Liver (tissue), 9 donors: ENCODE measurements around the gene GPHN. TPM values are rescaled to one million over a fixed set of nuclear protein-coding genes. Genes with fewer than 3 reads are reported as not detected.

Source experiments
- DNase-seq: peaks from one replicate; pipeline ENCODE4 v3.0.0-alpha.2; 2017; ENCODE audit warnings: low spot score
- H3K27ac ChIP-seq, 2 donors: one replicate each; pipeline ENCODE4 v1.7.0; 2013; ENCODE audit warnings: inconsistent platforms in 2 of 2, low read length in 2 of 2, control low read depth in 1 of 2, low read depth in 1 of 2, mild to moderate bottlenecking in 1 of 2
- H3K27me3 ChIP-seq, 4 donors: one replicate each; pipeline versions ENCODE4 v1.6.1 to v1.7.0; 2013; ENCODE audit warnings: low read length in 3 of 4, inconsistent platforms in 1 of 4, mild to moderate bottlenecking in 1 of 4, moderate library complexity in 1 of 4; ENCODE audit not compliant: control insufficient read depth in 4 of 4, insufficient read depth in 4 of 4
- H3K36me3 ChIP-seq, 4 donors: one replicate each; pipeline versions ENCODE4 v1.6.1 to v1.7.0; 2013; ENCODE audit warnings: low read length in 3 of 4, mild to moderate bottlenecking in 3 of 4, low read depth in 1 of 4, moderate library complexity in 1 of 4; ENCODE audit not compliant: control insufficient read depth in 4 of 4, insufficient read depth in 3 of 4
- H3K4me1 ChIP-seq, 4 donors: one replicate each; pipeline versions ENCODE4 v1.6.1 to v1.7.0; 2013; ENCODE audit warnings: low read length in 3 of 4, mild to moderate bottlenecking in 3 of 4, moderate library complexity in 1 of 4; ENCODE audit not compliant: control insufficient read depth in 4 of 4, insufficient read depth in 4 of 4
- H3K4me3 ChIP-seq, 3 donors: one replicate each; pipeline versions ENCODE4 v1.6.1 to v1.7.0; 2013; ENCODE audit warnings: low read length in 3 of 3, control low read depth in 1 of 3, low read depth in 1 of 3, mild to moderate bottlenecking in 1 of 3
- H3K9ac ChIP-seq, 2 donors: one replicate each; pipeline ENCODE4 v1.7.0; 2013; ENCODE audit warnings: low read length in 2 of 2, mild to moderate bottlenecking in 2 of 2, moderate library complexity in 2 of 2, control low read depth in 1 of 2, low read depth in 1 of 2
- H3K9me3 ChIP-seq, 4 donors: one replicate each; pipeline versions ENCODE4 v1.6.1 to v1.7.0; 2013; ENCODE audit warnings: low read length in 3 of 4; ENCODE audit not compliant: control insufficient read depth in 4 of 4
- EGR1 ChIP-seq, 2 donors: IDR thresholded peaks; 2 replicates each; pipeline ENCODE4 v1.6.1; 2016 to 2018; ENCODE audit warnings: antibody characterized with exemption in 2 of 2, low read depth in 2 of 2
- FOXA1 ChIP-seq: IDR thresholded peaks from 2 replicates; pipeline ENCODE4 v1.6.1; 2016; ENCODE audit warnings: antibody characterized with exemption
- FOXA2 ChIP-seq: IDR thresholded peaks from 2 replicates; pipeline ENCODE4 v1.6.1; 2016; ENCODE audit warnings: antibody characterized with exemption
- GABPA ChIP-seq, 2 donors: IDR thresholded peaks in 1 of 2; conservative IDR thresholded peaks in 1 of 2; 2 replicates each; pipeline ENCODE4 v1.6.1; 2016; ENCODE audit warnings: antibody characterized with exemption in 2 of 2, mild to moderate bottlenecking in 1 of 2, moderate library complexity in 1 of 2
- HNF4A ChIP-seq, 2 donors: conservative IDR thresholded peaks; 2 replicates each; pipeline ENCODE4 v1.6.1; 2016; ENCODE audit warnings: antibody characterized with exemption in 2 of 2, mild to moderate bottlenecking in 2 of 2
- HNF4G ChIP-seq: IDR thresholded peaks from 2 replicates; pipeline ENCODE4 v1.6.1; 2016; ENCODE audit warnings: antibody characterized with exemption
- JUND ChIP-seq, 2 donors: IDR thresholded peaks; 2 replicates each; pipeline ENCODE4 v1.6.1; 2016; ENCODE audit warnings: antibody characterized with exemption in 2 of 2
- NR2F2 ChIP-seq: IDR thresholded peaks from 2 replicates; pipeline ENCODE4 v1.6.1; 2016; ENCODE audit warnings: antibody characterized with exemption
- RAD21 ChIP-seq, 2 donors: IDR thresholded peaks; 2 replicates each; pipeline ENCODE4 v1.6.1; 2016; ENCODE audit warnings: antibody characterized with exemption in 2 of 2, mild to moderate bottlenecking in 2 of 2
- RXRA ChIP-seq, 2 donors: IDR thresholded peaks; 2 replicates each; pipeline ENCODE4 v1.6.1; 2017 to 2018; ENCODE audit warnings: antibody characterized with exemption in 2 of 2, mild to moderate bottlenecking in 1 of 2
- SP1 ChIP-seq: IDR thresholded peaks from 2 replicates; pipeline ENCODE4 v1.6.1; 2018; ENCODE audit warnings: antibody characterized with exemption, mild to moderate bottlenecking
- TAF1 ChIP-seq: conservative IDR thresholded peaks from 2 replicates; pipeline ENCODE4 v1.6.1; 2016; ENCODE audit warnings: antibody characterized with exemption, mild to moderate bottlenecking
- YY1 ChIP-seq: IDR thresholded peaks from 2 replicates; pipeline ENCODE4 v1.6.1; 2016; ENCODE audit warnings: antibody characterized with exemption, mild to moderate bottlenecking
- WGBS: extraction: QIAGEN DNeasy Blood & Tissue Kit; methylation state at CpG from one replicate; pipeline ENCODE4 v1.1.7; 2013; 5-methylcytosine and 5-hydroxymethylcytosine counted together
- polyA plus RNA-seq, 2 donors: library from polyadenylated mRNA; stranded (reverse) in 1 of 2; unstranded in 1 of 2; fragments of 200-250 nt in 1 of 2; fragments of >200 nt in 1 of 2; fragmentation: Nextera tagmentation in 1 of 2; extraction: Ambion mirVana in 1 of 2; gene quantifications; one replicate each; pipeline versions ENCODE4 v1.2.1 to v1.2.3, GENCODE V29; 2013 to 2015
- total RNA-seq, 2 donors: library from RNA; depleted of rRNA; stranded (reverse); fragments of >200 nt; gene quantifications; one replicate each; pipeline ENCODE4 v1.2.3, GENCODE V29; 2014
- TF ChIP-seq, protein P1 (sequence below): IDR thresholded peaks from 2 replicates; pipeline ENCODE4 v1.6.1; 2016; ENCODE audit warnings: antibody characterized with exemption, mild to moderate bottlenecking
- TF ChIP-seq, protein P2 (sequence below): IDR thresholded peaks from 2 replicates; pipeline ENCODE4 v1.6.1; 2016; ENCODE audit warnings: antibody characterized with exemption
- TF ChIP-seq, protein P3 (sequence below): IDR thresholded peaks from 2 replicates; pipeline ENCODE4 v1.6.1; 2016; ENCODE audit warnings: antibody characterized with exemption
- TF ChIP-seq, protein P4 (sequence below): IDR thresholded peaks from 2 replicates; pipeline ENCODE4 v1.6.1; 2016; ENCODE audit warnings: antibody characterized with exemption
- donor health status: healthy.
- donor health status: healthy.
- donor health status: healthy.
- donor health status: healthy.
- donor health status: healthy.

The GPHN gene
- total and polyA plus RNA-seq, 4 donors = 18.4 to 76.4 (median 47.4) TPM

DNA sequence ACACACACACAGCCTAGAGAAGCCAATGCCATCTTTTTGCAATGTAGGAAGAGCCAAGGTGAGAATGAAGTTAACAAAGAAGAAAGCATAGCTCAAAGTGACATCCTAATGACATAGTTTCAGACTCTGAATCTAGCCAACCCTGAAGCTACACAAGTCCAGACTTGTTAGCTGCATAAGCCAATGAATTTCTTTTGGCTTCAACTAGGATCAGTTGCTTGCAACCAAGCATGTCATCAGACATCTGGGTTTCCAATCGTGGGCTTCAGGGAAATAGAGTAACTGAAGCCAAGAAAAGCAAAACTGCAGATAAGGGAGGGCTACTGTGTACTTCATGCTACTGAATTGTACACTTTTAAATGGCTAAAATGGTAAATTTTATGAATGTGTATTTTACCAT is 4.4 kb upstream of the GPHN start:
- Histone ChIP-seq H3K9ac (no peak overlapping the region), H3K36me3 (no peaks in the 10 kb centered on the region), H3K9me3 (no peaks in the 10 kb centered on the region), H3K27me3 (no peaks in the 10 kb centered on the region), H3K27ac (no peak overlapping the region), H3K4me3 (no peak overlapping the region), H3K4me1 (peaks cover 0 to 32% (median 9%) of the 10 kb centered on the region in 4 donors)
- TF ChIP-seq FOXA2 = no peak
- no peak for TF ChIP-seq RAD21 (IDR thresholded peaks at IDR 0.05)
- TF ChIP-seq SP1 = peak; percentile 33
- TF ChIP-seq NR2F2 = no peak
- TF ChIP-seq, protein P1, sequence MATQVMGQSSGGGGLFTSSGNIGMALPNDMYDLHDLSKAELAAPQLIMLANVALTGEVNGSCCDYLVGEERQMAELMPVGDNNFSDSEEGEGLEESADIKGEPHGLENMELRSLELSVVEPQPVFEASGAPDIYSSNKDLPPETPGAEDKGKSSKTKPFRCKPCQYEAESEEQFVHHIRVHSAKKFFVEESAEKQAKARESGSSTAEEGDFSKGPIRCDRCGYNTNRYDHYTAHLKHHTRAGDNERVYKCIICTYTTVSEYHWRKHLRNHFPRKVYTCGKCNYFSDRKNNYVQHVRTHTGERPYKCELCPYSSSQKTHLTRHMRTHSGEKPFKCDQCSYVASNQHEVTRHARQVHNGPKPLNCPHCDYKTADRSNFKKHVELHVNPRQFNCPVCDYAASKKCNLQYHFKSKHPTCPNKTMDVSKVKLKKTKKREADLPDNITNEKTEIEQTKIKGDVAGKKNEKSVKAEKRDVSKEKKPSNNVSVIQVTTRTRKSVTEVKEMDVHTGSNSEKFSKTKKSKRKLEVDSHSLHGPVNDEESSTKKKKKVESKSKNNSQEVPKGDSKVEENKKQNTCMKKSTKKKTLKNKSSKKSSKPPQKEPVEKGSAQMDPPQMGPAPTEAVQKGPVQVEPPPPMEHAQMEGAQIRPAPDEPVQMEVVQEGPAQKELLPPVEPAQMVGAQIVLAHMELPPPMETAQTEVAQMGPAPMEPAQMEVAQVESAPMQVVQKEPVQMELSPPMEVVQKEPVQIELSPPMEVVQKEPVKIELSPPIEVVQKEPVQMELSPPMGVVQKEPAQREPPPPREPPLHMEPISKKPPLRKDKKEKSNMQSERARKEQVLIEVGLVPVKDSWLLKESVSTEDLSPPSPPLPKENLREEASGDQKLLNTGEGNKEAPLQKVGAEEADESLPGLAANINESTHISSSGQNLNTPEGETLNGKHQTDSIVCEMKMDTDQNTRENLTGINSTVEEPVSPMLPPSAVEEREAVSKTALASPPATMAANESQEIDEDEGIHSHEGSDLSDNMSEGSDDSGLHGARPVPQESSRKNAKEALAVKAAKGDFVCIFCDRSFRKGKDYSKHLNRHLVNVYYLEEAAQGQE = no peak
- no peak for TF ChIP-seq TAF1
- TF ChIP-seq GABPA (IDR thresholded peaks at IDR 0.05 in 1 of 2, conservative IDR thresholded peaks at IDR 0.05 in 1 of 2) = no peak
- TF ChIP-seq RXRA (IDR thresholded peaks at IDR 0.05) = peak in 1 of 2 donors; percentile 17
- no peak for TF ChIP-seq FOXA1
- peak; percentile 27 to 51 for TF ChIP-seq HNF4A (conservative IDR thresholded peaks at IDR 0.05)
- TF ChIP-seq, protein P2, sequence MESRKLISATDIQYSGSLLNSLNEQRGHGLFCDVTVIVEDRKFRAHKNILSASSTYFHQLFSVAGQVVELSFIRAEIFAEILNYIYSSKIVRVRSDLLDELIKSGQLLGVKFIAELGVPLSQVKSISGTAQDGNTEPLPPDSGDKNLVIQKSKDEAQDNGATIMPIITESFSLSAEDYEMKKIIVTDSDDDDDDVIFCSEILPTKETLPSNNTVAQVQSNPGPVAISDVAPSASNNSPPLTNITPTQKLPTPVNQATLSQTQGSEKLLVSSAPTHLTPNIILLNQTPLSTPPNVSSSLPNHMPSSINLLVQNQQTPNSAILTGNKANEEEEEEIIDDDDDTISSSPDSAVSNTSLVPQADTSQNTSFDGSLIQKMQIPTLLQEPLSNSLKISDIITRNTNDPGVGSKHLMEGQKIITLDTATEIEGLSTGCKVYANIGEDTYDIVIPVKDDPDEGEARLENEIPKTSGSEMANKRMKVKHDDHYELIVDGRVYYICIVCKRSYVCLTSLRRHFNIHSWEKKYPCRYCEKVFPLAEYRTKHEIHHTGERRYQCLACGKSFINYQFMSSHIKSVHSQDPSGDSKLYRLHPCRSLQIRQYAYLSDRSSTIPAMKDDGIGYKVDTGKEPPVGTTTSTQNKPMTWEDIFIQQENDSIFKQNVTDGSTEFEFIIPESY = no peak
- 24% methylated on average over 1 of the region's 1 CpG for WGBS
- no peak for DNase-seq

DNA sequence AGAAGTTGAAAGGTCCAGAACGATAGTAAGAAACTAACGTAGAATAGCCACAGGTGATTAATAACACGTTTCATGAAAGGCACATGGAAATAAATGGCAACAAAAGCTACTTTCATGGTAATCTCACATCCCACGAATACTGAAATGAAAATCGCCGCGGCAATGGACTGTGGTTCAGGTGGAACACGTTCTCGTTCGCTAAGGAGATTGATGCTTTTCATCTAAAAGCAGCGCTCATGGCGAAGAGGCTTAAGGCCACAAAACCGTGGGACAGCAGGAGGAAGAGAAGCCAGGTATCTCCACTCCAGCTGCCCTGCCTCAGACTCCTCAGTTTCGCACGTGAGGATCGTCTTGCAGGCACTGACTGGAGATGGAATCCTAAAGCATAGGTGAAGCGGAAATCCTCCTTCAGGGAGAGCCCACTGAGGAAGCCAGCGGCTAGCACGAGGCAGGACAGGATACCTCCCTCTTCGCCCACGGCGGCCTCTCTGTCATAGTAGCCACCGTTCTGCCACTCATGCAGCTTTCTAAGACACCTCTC is 696 bp upstream of the GPHN start:
- Histone ChIP-seq H3K9me3 (no peaks in the 10 kb centered on the region), H3K9ac (peak overlapping the region; percentile 73 to 94), H3K36me3 (no peaks in the 10 kb centered on the region), H3K27me3 (no peaks in the 10 kb centered on the region), H3K4me1 (peaks cover 0 to 37% (median 10%) of the 10 kb centered on the region in 4 donors), H3K27ac (peak overlapping the region; percentile 95 to 96), H3K4me3 (peak overlapping the region; percentile 90 to 99 (median 99))
- TF ChIP-seq, protein P1 = no peak
- TF ChIP-seq HNF4A (conservative IDR thresholded peaks at IDR 0.05) (no peak), EGR1 (IDR thresholded peaks at IDR 0.05; ENCODE audit: low read depth in 2 of 2) (no peak), HNF4G (no peak), RAD21 (IDR thresholded peaks at IDR 0.05) (no peak), RXRA (IDR thresholded peaks at IDR 0.05) (no peak), SP1 (no peak), GABPA (IDR thresholded peaks at IDR 0.05 in 1 of 2, conservative IDR thresholded peaks at IDR 0.05 in 1 of 2) (no peak), YY1 (no peak), TAF1 (no peak), NR2F2 (no peak), JUND (IDR thresholded peaks at IDR 0.05) (no peak)
- TF ChIP-seq, protein P3, sequence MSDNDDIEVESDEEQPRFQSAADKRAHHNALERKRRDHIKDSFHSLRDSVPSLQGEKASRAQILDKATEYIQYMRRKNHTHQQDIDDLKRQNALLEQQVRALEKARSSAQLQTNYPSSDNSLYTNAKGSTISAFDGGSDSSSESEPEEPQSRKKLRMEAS = no peak
- TF ChIP-seq, protein P4, sequence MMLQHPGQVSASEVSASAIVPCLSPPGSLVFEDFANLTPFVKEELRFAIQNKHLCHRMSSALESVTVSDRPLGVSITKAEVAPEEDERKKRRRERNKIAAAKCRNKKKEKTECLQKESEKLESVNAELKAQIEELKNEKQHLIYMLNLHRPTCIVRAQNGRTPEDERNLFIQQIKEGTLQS = no peak
- TF ChIP-seq, protein P2 = no peak
- 3% methylated on average over 23 of the region's 23 CpGs for WGBS
- DNase-seq = no peak
